HG03064 (cell line): ENCODE results near the gene RFTN2.
"Not testable (repeated sequence)": the region's sequence is repeated elsewhere in the genome, so short reads cannot be mapped to it uniquely, and the experiment has no call there.

Experiments used
- ATAC-seq: cut with Tn5 transposase; IDR thresholded peaks from one replicate; pipeline ENCODE4 v1.9.1; 2021; ENCODE audit warnings: low read depth; ENCODE audit not compliant: unreplicated experiment

RFTN2 gene

GRCh38 chr2:197613509-197613987, 61.8 kb downstream of the RFTN2 start:
- no peak for ATAC-seq

- ATAC-seq = peak; percentile 91
Observed at GRCh38 chr2:197606180-197606579, 69.2 kb downstream of the RFTN2 start.

GRCh38 chr2:197604117-197604860, 71.1 kb downstream of the RFTN2 start:
- ATAC-seq = peak; percentile 34

GRCh38 chr2:197601726-197602125, 73.7 kb downstream of the RFTN2 start:
- no peak for ATAC-seq

GRCh38 chr2:197600306-197600705, 75.1 kb downstream of the RFTN2 start:
- no peak for ATAC-seq

- ATAC-seq = no peak
Observed at GRCh38 chr2:197599285-197599965, 76.0 kb downstream of the RFTN2 start.

GRCh38 chr2:197598450-197598849, 76.9 kb downstream of the RFTN2 start:
- ATAC-seq = no peak

- no peak for ATAC-seq
Observed at GRCh38 chr2:197597166-197597565, 78.2 kb downstream of the RFTN2 start.

- ATAC-seq = no peak
Observed at GRCh38 chr2:197596766-197597165, 78.6 kb downstream of the RFTN2 start.

GRCh38 chr2:197591339-197592072, 83.9 kb downstream of the RFTN2 start:
- ATAC-seq = no peak

GRCh38 chr2:197587255-197587654, 88.1 kb downstream of the RFTN2 start:
- ATAC-seq = not testable (repeated sequence)

- ATAC-seq = not testable (repeated sequence)
Observed at GRCh38 chr2:197580166-197580565, 95.2 kb downstream of the RFTN2 start.

GRCh38 chr2:197578294-197578693, 97.1 kb downstream of the RFTN2 start:
- not testable (repeated sequence) for ATAC-seq

- ATAC-seq = no peak
Observed at GRCh38 chr2:197577446-197577845, 97.9 kb downstream of the RFTN2 start.

- no peak for ATAC-seq
Observed at GRCh38 chr2:197576631-197577030, 98.8 kb downstream of the RFTN2 start.

- ATAC-seq = no peak
Observed at GRCh38 chr2:197575987-197576386, 99.4 kb downstream of the RFTN2 start.

- no peak for ATAC-seq
Observed at GRCh38 chr2:197573608-197574007, 101.8 kb downstream of the RFTN2 start.

GRCh38 chr2:197571627-197572271, 103.6 kb downstream of the RFTN2 start:
- ATAC-seq = no peak

- ATAC-seq = no peak
Observed at GRCh38 chr2:197560146-197560665, 115.2 kb downstream of the RFTN2 start.

GRCh38 chr2:197559681-197560080, 115.7 kb downstream of the RFTN2 start:
- ATAC-seq = no peak
